ENCODE results near the gene RNF151. TPM values are rescaled to one million over a fixed set of nuclear protein-coding genes. Genes with fewer than 3 reads are reported as not detected.

The RNF151 gene
- total and polyA plus RNA-seq, 2 of the 13 experiments (the other 11 are each of a cell fraction or from before 2014, with no cell fraction given), result not detected

DNA sequence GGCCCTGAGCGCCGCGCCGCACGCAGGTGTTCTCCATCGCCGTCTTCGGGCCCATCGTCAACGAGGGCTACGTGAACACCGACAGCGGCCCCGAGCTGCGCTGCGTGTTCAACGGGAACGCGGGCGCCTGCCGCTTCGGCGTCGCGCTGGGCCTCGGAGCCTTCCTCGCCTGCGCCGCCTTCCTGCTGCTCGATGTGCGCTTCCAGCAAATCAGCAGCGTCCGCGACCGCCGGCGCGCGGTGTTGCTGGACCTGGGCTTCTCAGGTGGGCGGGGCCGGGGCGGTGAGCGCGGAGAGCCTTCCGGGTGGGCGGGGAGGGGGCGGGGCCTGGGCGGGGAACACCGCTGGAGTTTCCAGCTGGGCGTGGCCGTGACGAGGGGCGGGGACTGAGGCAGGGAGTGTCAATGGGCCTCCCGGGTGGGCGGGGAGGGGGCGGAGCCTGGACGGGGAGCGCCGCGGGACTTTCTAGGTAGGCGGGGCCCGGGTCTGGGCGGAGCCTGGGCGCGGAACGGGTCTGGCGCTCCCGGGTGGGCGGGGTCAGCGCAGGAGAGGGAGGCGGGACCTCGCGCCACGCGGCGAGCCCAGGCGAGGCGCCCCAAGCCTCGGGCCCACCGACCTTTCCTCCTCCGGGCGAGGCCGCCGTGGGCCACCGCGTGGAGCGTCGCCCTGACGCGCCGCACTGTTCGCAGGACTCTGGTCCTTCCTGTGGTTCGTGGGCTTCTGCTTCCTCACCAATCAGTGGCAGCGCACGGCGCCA, 25.5 kb downstream of the RNF151 start:
- Histone ChIP-seq H3K27ac (ENCODE audit: extremely low read length, insufficient read depth, low read length) (no peak overlapping the region), H3K4me2 (ENCODE audit: low read depth, low read length) (no peak overlapping the region), H3K9ac (ENCODE audit: insufficient read depth, low read depth, low read length) (no peak overlapping the region), H3K79me2 (ENCODE audit: insufficient read depth, low read length) (no peaks in the 10 kb centered on the region), H3K9me3 (ENCODE audit: low read length) (no peaks in the 10 kb centered on the region), H4K20me1 (ENCODE audit: insufficient read depth, low read length) (no peaks in the 10 kb centered on the region), H3K4me1 (ENCODE audit: insufficient read depth, low read length) (peaks cover 48% of the 10 kb centered on the region), H3K27me3 (ENCODE audit: control insufficient read depth in 1 of 2, insufficient read depth in 2 of 2, low read length in 2 of 2) (peaks cover 0 to 8% of the 10 kb centered on the region in 2 experiments; a peak in 2 of 5 replicates), H3K36me3 (replicated peaks in 1 of 2; ENCODE audit: control insufficient read depth in 1 of 2, insufficient read depth in 2 of 2, low read length in 2 of 2) (no peaks in the 10 kb centered on the region; a peak in 1 of 5 replicates), H3K4me3 (replicated peaks in 1 of 3; ENCODE audit: insufficient read depth in 1 of 3, low read depth in 2 of 3, low read length in 3 of 3) (no peak overlapping the region), H2AFZ (ENCODE audit: low read length) (no peak overlapping the region)
- no TSS peak for BruUV-seq (replicated peaks)
- intact Hi-C loops (cut with micrococcal nuclease; ENCODE audit: unreplicated experiment), result no loop called here
- ChIA-PET POLR2A (interaction anchor here (0.7 to 2.6 kb wide), 3 partner anchors 20 to 154 kb away, joined by 3 to 16 read pairs (median 7); partner anchors contain the start of genes RPS2 and TBL3), CTCF (ENCODE audit: low intra/inter-chr PET ratio, low total read pairs) (no interaction called here)
- DNase-seq (ENCODE audit: low spot score) (no peak), ATAC-seq (no peak), FAIRE-seq (no peak)
- in situ Hi-C loops (cut with HindIII; ENCODE audit: extremely low pct_ligation_motif_present, low pct_unique_long_range_greater_than_20kb), result no loop called here
- 78% methylated on average over 89 of the region's 96 CpGs for WGBS (ENCODE audit: low lambda C conversion rate)
- TF ChIP-seq, protein P1, sequence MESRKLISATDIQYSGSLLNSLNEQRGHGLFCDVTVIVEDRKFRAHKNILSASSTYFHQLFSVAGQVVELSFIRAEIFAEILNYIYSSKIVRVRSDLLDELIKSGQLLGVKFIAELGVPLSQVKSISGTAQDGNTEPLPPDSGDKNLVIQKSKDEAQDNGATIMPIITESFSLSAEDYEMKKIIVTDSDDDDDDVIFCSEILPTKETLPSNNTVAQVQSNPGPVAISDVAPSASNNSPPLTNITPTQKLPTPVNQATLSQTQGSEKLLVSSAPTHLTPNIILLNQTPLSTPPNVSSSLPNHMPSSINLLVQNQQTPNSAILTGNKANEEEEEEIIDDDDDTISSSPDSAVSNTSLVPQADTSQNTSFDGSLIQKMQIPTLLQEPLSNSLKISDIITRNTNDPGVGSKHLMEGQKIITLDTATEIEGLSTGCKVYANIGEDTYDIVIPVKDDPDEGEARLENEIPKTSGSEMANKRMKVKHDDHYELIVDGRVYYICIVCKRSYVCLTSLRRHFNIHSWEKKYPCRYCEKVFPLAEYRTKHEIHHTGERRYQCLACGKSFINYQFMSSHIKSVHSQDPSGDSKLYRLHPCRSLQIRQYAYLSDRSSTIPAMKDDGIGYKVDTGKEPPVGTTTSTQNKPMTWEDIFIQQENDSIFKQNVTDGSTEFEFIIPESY (CRISPR knock-in tag; IDR thresholded peaks at IDR 0.05), result peak; percentile 72
- TF ChIP-seq ZNF383 (CRISPR knock-in tag; IDR thresholded peaks at IDR 0.05; ENCODE audit: borderline replicate concordance) (no peak), ZNF605 (CRISPR knock-in tag; IDR thresholded peaks at IDR 0.05) (no peak), NBN (conservative IDR thresholded peaks at IDR 0.05) (no peak), JUND (CRISPR knock-in tag; IDR thresholded peaks at IDR 0.05) (no peak), ARNT (IDR thresholded peaks at IDR 0.05) (no peak), ARNTL (CRISPR knock-in tag; IDR thresholded peaks at IDR 0.05) (no peak), ZNF607 (CRISPR knock-in tag; IDR thresholded peaks at IDR 0.05; ENCODE audit: borderline replicate concordance) (no peak), SUZ12 (IDR thresholded peaks at IDR 0.05; ENCODE audit: low read depth, low read length) (no peak), KAT7 (CRISPR knock-in tag; IDR thresholded peaks at IDR 0.05; ENCODE audit: borderline replicate concordance) (no peak), HOXA3 (CRISPR knock-in tag; IDR thresholded peaks at IDR 0.05) (peak; percentile 53), HCFC1 (IDR thresholded peaks at IDR 0.05; ENCODE audit: low read depth, low read length) (no peak), ZFYVE20 (CRISPR knock-in tag; IDR thresholded peaks at IDR 0.05; ENCODE audit: borderline replicate concordance, low read depth) (no peak), PHB2 (IDR thresholded peaks at IDR 0.05; ENCODE audit: partially characterized antibody) (no peak), PRPF4 (IDR thresholded peaks at IDR 0.05; ENCODE audit: low read depth, low read length, poor library complexity, severe bottlenecking) (peak; percentile 49), ZNF510 (CRISPR knock-in tag; IDR thresholded peaks at IDR 0.05; ENCODE audit: low read depth) (no peak), SP1 (IDR thresholded peaks at IDR 0.05) (no peak), SP1 (CRISPR knock-in tag; IDR thresholded peaks at IDR 0.05) (peak; percentile 28; the same call in 1 of the 2 replicates)
- TF ChIP-seq, protein P2, sequence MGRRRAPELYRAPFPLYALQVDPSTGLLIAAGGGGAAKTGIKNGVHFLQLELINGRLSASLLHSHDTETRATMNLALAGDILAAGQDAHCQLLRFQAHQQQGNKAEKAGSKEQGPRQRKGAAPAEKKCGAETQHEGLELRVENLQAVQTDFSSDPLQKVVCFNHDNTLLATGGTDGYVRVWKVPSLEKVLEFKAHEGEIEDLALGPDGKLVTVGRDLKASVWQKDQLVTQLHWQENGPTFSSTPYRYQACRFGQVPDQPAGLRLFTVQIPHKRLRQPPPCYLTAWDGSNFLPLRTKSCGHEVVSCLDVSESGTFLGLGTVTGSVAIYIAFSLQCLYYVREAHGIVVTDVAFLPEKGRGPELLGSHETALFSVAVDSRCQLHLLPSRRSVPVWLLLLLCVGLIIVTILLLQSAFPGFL (CRISPR knock-in tag; IDR thresholded peaks at IDR 0.05), result no peak
- TF ChIP-seq, protein P3, sequence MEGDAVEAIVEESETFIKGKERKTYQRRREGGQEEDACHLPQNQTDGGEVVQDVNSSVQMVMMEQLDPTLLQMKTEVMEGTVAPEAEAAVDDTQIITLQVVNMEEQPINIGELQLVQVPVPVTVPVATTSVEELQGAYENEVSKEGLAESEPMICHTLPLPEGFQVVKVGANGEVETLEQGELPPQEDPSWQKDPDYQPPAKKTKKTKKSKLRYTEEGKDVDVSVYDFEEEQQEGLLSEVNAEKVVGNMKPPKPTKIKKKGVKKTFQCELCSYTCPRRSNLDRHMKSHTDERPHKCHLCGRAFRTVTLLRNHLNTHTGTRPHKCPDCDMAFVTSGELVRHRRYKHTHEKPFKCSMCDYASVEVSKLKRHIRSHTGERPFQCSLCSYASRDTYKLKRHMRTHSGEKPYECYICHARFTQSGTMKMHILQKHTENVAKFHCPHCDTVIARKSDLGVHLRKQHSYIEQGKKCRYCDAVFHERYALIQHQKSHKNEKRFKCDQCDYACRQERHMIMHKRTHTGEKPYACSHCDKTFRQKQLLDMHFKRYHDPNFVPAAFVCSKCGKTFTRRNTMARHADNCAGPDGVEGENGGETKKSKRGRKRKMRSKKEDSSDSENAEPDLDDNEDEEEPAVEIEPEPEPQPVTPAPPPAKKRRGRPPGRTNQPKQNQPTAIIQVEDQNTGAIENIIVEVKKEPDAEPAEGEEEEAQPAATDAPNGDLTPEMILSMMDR (CRISPR knock-in tag; IDR thresholded peaks at IDR 0.05), result no peak

Measured in HepG2 (cell line).